HG03097 (cell line): ENCODE data around the gene RNF224.

Experiments used
- ATAC-seq: cut with Tn5 transposase; IDR thresholded peaks from one replicate; pipeline ENCODE4 v1.9.1; 2021; ENCODE audit not compliant: unreplicated experiment, low FRiP score

RNF224 gene

GRCh38 chr9:137227054-137227852 lies at the start of gene RNF224:
Gene RNF224, plus strand, starts transcription at chr9:137227502. Its CDS starts 834 bp downstream, at chr9:137228336.
- ATAC-seq = no peak

- ATAC-seq = no peak
Measured at GRCh38 chr9:137178201-137178938, 48.9 kb upstream of the RNF224 start.

GRCh38 chr9:137178939-137179630 lies 48.2 kb upstream of the RNF224 start:
- ATAC-seq = no peak

GRCh38 chr9:137179761-137180160 lies 47.5 kb upstream of the RNF224 start:
- no peak for ATAC-seq

- ATAC-seq = no peak
Measured at GRCh38 chr9:137180491-137180890, 46.8 kb upstream of the RNF224 start.

- ATAC-seq = no peak
Measured at GRCh38 chr9:137181680-137182079, 45.6 kb upstream of the RNF224 start.

GRCh38 chr9:137182836-137183235 lies 44.5 kb upstream of the RNF224 start:
- ATAC-seq = no peak

GRCh38 chr9:137183980-137184595 lies 43.2 kb upstream of the RNF224 start:
- no peak for ATAC-seq

- no peak for ATAC-seq
Measured at GRCh38 chr9:137184881-137185660, 42.2 kb upstream of the RNF224 start.

GRCh38 chr9:137185921-137186320 lies 41.4 kb upstream of the RNF224 start:
- no peak for ATAC-seq

- no peak for ATAC-seq
Measured at GRCh38 chr9:137186385-137186784, 40.9 kb upstream of the RNF224 start.

GRCh38 chr9:137187386-137187785 lies 39.9 kb upstream of the RNF224 start:
- no peak for ATAC-seq

- no peak for ATAC-seq
Measured at GRCh38 chr9:137188086-137188489, 39.2 kb upstream of the RNF224 start.

- ATAC-seq = peak; percentile 68
Measured at GRCh38 chr9:137188490-137189296, 38.6 kb upstream of the RNF224 start, which contains the start of the genes ANAPC2 and SSNA1. Gene ANAPC2, minus strand, starts transcription at chr9:137188560. Its CDS starts 28 bp downstream, at chr9:137188532. Gene SSNA1, plus strand, starts transcription at chr9:137188676. Its CDS starts 51 bp downstream, at chr9:137188727.

GRCh38 chr9:137189297-137190295 lies 37.7 kb upstream of the RNF224 start:
- ATAC-seq = no peak

- no peak for ATAC-seq
Measured at GRCh38 chr9:137190315-137190856, 36.9 kb upstream of the RNF224 start.

- ATAC-seq = no peak
Measured at GRCh38 chr9:137191245-137191644, 36.1 kb upstream of the RNF224 start.
